ENCODE measurements around the gene CDH13.

The CDH13 gene

GRCh38 chr16:83835586-83836566 lies 1209.1 kb downstream of the CDH13 start:
- DNase-seq: no peak

GRCh38 chr16:83837566-83837965 lies 1210.8 kb downstream of the CDH13 start:
- no peak for DNase-seq

- DNase-seq: no peak
Measured at GRCh38 chr16:83838151-83838550, 1211.4 kb downstream of the CDH13 start.

- no peak for DNase-seq
Measured at GRCh38 chr16:83839561-83839960, 1212.8 kb downstream of the CDH13 start.

GRCh38 chr16:83840060-83840617 lies 1213.4 kb downstream of the CDH13 start:
- no peak for DNase-seq

GRCh38 chr16:83842291-83842690 lies 1215.5 kb downstream of the CDH13 start:
- DNase-seq: no peak

GRCh38 chr16:83842756-83843507 lies 1216.2 kb downstream of the CDH13 start:
- no peak for DNase-seq

- DNase-seq: no peak
Measured at GRCh38 chr16:83843657-83844056, 1216.9 kb downstream of the CDH13 start.

- no peak for DNase-seq
Measured at GRCh38 chr16:83845263-83845662, 1218.5 kb downstream of the CDH13 start.

- DNase-seq: no peak
Measured at GRCh38 chr16:83847371-83848225, 1220.8 kb downstream of the CDH13 start.

GRCh38 chr16:83849421-83849820 lies 1222.7 kb downstream of the CDH13 start:
- DNase-seq: no peak

Data from CD4-positive, alpha-beta T cell treated with Interleukin-6 for 4 hours (primary cell).